ENCODE results near the gene IGIP. TPM values are rescaled to one million over a fixed set of nuclear protein-coding genes. Genes with fewer than 3 reads are reported as not detected.

The IGIP gene
- total and polyA plus RNA-seq, 10 donors: 4.7 to 20.4 (median 11.2) TPM

- Histone ChIP-seq H3K4me3 (no peak overlapping the region), H3K27me3 (replicated peaks in 1 of 7) (no peaks in the 10 kb centered on the region), H3K4me1 (no peaks in the 10 kb centered on the region), H3K27ac (no peak overlapping the region), H3K9me3 (peaks cover 4 to 27% (median 20%) of the 10 kb centered on the region in 8 donors), H3K36me3 (no peaks in the 10 kb centered on the region)
- DNase-seq: no peak
- intact Hi-C loops (cut with DNase I; ENCODE audit: low total_unique reads): no loop called here
- TF ChIP-seq POLR2AphosphoS5 (IDR thresholded peaks at IDR 0.05): no peak
- WGBS, 5 donors: 73 to 78% (median 77%) methylated on average over 1 of the region's 1 CpG
Measured at GRCh38 chr5:140093866-140094265, 31.9 kb upstream of the IGIP start.

DNA sequence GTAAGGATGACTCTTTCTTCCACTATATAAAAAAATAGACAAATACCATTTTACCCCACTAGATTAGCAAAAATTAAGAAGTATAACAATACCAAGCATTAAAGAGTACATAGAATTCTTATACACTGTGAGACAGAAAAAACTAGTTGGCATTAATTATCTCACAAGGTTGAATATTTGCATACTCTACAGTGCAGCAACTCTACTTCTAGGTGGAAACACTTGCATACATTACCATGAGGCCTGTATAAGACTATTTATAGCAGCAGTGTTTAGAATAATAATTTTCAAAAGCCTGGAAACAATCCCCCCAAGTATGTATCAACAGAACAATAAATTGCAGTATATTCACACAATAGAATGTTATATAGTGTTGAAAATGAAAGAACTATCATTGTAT, 30.8 kb upstream of the IGIP start:
- H3K9me3 ChIP-seq: peaks cover 4 to 17% (median 13%) of the 10 kb centered on the region in 8 donors
- no peak overlapping the region for H3K27ac ChIP-seq
- H3K36me3 ChIP-seq: no peaks in the 10 kb centered on the region
- no peak overlapping the region for H3K4me3 ChIP-seq
- TF ChIP-seq POLR2AphosphoS5 (IDR thresholded peaks at IDR 0.05) (no peak), POLR2A (IDR thresholded peaks at IDR 0.05) (no peak)
- TF ChIP-seq, protein P1, sequence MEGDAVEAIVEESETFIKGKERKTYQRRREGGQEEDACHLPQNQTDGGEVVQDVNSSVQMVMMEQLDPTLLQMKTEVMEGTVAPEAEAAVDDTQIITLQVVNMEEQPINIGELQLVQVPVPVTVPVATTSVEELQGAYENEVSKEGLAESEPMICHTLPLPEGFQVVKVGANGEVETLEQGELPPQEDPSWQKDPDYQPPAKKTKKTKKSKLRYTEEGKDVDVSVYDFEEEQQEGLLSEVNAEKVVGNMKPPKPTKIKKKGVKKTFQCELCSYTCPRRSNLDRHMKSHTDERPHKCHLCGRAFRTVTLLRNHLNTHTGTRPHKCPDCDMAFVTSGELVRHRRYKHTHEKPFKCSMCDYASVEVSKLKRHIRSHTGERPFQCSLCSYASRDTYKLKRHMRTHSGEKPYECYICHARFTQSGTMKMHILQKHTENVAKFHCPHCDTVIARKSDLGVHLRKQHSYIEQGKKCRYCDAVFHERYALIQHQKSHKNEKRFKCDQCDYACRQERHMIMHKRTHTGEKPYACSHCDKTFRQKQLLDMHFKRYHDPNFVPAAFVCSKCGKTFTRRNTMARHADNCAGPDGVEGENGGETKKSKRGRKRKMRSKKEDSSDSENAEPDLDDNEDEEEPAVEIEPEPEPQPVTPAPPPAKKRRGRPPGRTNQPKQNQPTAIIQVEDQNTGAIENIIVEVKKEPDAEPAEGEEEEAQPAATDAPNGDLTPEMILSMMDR (IDR thresholded peaks at IDR 0.05 in 8 of 11, conservative IDR thresholded peaks at IDR 0.05 in 3 of 11): no peak
- H3K27me3 ChIP-seq (replicated peaks in 1 of 7): no peaks in the 10 kb centered on the region
- intact Hi-C loops (cut with DNase I; ENCODE audit: low total_unique reads): no loop called here
- no peak for DNase-seq
- H3K4me1 ChIP-seq: no peaks in the 10 kb centered on the region

DNA sequence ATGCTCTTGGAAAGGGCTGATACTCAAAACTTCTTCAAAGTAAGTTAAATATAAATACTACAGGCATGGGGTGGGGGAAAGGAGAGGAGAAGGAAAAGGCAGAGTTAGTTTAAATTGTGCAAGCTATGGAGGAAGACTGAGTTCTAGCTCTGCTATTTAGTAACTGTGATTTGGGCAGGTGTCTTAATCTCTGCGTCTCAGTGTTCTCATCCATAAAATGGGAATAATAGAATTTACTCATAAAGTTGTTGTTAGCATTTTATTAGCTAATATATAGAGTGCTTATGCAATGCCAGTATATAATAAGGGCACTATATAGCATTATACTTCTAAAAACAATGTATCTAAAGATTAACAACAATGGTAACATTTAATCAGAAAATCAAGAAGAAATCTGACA, 24.6 kb upstream of the IGIP start:
- Histone ChIP-seq H3K4me3 (no peak overlapping the region), H3K9me3 (no peaks in the 10 kb centered on the region), H3K4me1 (peaks cover under 1 to 5% (median 2%) of the 10 kb centered on the region in 6 donors), H3K36me3 (no peaks in the 10 kb centered on the region), H3K27me3 (replicated peaks in 1 of 7) (no peaks in the 10 kb centered on the region), H3K27ac (no peak overlapping the region)
- WGBS, 5 donors: 86 to 91% (median 89%) methylated on average over 1 of the region's 1 CpG
- intact Hi-C loops (cut with DNase I; ENCODE audit: low total_unique reads): no loop called here
- TF ChIP-seq POLR2AphosphoS5 (IDR thresholded peaks at IDR 0.05) (no peak), POLR2A (IDR thresholded peaks at IDR 0.05) (no peak)
- TF ChIP-seq, protein P1 (IDR thresholded peaks at IDR 0.05 in 8 of 11, conservative IDR thresholded peaks at IDR 0.05 in 3 of 11): no peak
- no peak for DNase-seq

GRCh38 chr5:140103154-140103553, 22.6 kb upstream of the IGIP start:
- H3K27ac ChIP-seq: no peak overlapping the region
- DNase-seq: no peak
- no peak overlapping the region for H3K4me3 ChIP-seq
- 56 to 88% (median 65%) methylated on average over 1 of the region's 1 CpG for WGBS, 5 donors
- H3K4me1 ChIP-seq: peaks cover 9 to 22% (median 12%) of the 10 kb centered on the region in 6 donors
- TF ChIP-seq, protein P1 (IDR thresholded peaks at IDR 0.05 in 8 of 11, conservative IDR thresholded peaks at IDR 0.05 in 3 of 11): no peak
- TF ChIP-seq POLR2AphosphoS5 (IDR thresholded peaks at IDR 0.05) (no peak), POLR2A (IDR thresholded peaks at IDR 0.05) (no peak)
- peaks cover 0 to 1% (median 0%) of the 10 kb centered on the region in 7 donors for H3K27me3 ChIP-seq (replicated peaks in 1 of 7)
- H3K36me3 ChIP-seq: no peaks in the 10 kb centered on the region
- H3K9me3 ChIP-seq: no peaks in the 10 kb centered on the region
- intact Hi-C loops (cut with DNase I; ENCODE audit: low total_unique reads): no loop called here

DNA sequence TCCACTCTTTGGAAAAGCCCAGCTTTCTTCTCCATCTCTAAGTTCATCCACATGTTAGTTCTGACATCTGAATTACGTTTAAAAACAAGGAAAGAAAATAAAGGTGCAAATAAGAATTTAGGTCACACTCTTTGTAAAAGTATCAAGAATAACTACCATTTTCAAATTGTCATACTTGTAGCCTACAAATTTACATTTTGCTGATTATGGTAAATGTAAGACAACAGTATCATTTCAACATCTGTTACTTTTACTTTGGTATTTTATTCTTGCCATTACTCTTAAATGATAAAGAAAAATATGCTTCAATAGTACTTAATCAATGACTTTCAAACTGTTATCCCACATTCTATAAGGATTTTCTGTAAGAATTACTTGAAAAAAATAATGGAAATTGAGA, 21.6 kb upstream of the IGIP start:
- Histone ChIP-seq H3K27me3 (replicated peaks in 1 of 7) (peaks cover 0 to 11% (median 0%) of the 10 kb centered on the region in 7 donors), H3K36me3 (no peaks in the 10 kb centered on the region), H3K9me3 (no peaks in the 10 kb centered on the region), H3K4me3 (no peak overlapping the region), H3K27ac (no peak overlapping the region), H3K4me1 (peaks cover 13 to 31% (median 19%) of the 10 kb centered on the region in 6 donors)
- WGBS, 5 donors: 64 to 74% (median 72%) methylated on average over 1 of the region's 1 CpG
- no peak for DNase-seq
- no peak for TF ChIP-seq POLR2AphosphoS5 (IDR thresholded peaks at IDR 0.05)
- no peak for TF ChIP-seq POLR2A (IDR thresholded peaks at IDR 0.05)
- TF ChIP-seq, protein P1 (IDR thresholded peaks at IDR 0.05 in 8 of 11, conservative IDR thresholded peaks at IDR 0.05 in 3 of 11): no peak
- intact Hi-C loops (cut with DNase I; ENCODE audit: low total_unique reads): no loop called here

All from spleen (tissue), 11 donors.